ENCODE results near the gene FMO1. TPM values are rescaled to one million over a fixed set of nuclear protein-coding genes. Genes with fewer than 3 reads are reported as not detected.

The FMO1 gene
- total RNA-seq, 1 donor: 0.18 TPM

GRCh38 chr1:171261336-171261735 is 13.0 kb downstream of the FMO1 start:
- H3K4me3 ChIP-seq (ENCODE audit: low read depth, low read length): no peak overlapping the region
- no peak for TF ChIP-seq CTCF (IDR thresholded peaks at IDR 0.05; ENCODE audit: insufficient read depth, low read length)
- no peak for DNase-seq (ENCODE audit: low read depth)

GRCh38 chr1:171263901-171264300 is 15.6 kb downstream of the FMO1 start:
- no peak overlapping the region for H3K4me3 ChIP-seq (ENCODE audit: low read depth, low read length)
- no peak for TF ChIP-seq CTCF (IDR thresholded peaks at IDR 0.05; ENCODE audit: insufficient read depth, low read length)
- peak; percentile 35 for DNase-seq (ENCODE audit: low read depth)

GRCh38 chr1:171265686-171266085 is 17.4 kb downstream of the FMO1 start:
- no peak for TF ChIP-seq CTCF (IDR thresholded peaks at IDR 0.05; ENCODE audit: insufficient read depth, low read length)
- no peak for DNase-seq (ENCODE audit: low read depth)
- no peak overlapping the region for H3K4me3 ChIP-seq (ENCODE audit: low read depth, low read length)

- no peak overlapping the region for H3K4me3 ChIP-seq (ENCODE audit: low read depth, low read length)
- no peak for TF ChIP-seq CTCF (IDR thresholded peaks at IDR 0.05; ENCODE audit: insufficient read depth, low read length)
- no peak for DNase-seq (ENCODE audit: low read depth)
Observed at GRCh38 chr1:171266930-171267329, 18.6 kb downstream of the FMO1 start.

- DNase-seq (ENCODE audit: low read depth): peak; percentile 67
- no peak for TF ChIP-seq CTCF (IDR thresholded peaks at IDR 0.05; ENCODE audit: insufficient read depth, low read length)
- H3K4me3 ChIP-seq (ENCODE audit: low read depth, low read length): no peak overlapping the region
Observed at GRCh38 chr1:171267391-171267790, 19.1 kb downstream of the FMO1 start.

- TF ChIP-seq CTCF (IDR thresholded peaks at IDR 0.05; ENCODE audit: insufficient read depth, low read length): no peak
- no peak overlapping the region for H3K4me3 ChIP-seq (ENCODE audit: low read depth, low read length)
- no peak for DNase-seq (ENCODE audit: low read depth)
Observed at GRCh38 chr1:171270806-171271205, 22.5 kb downstream of the FMO1 start.

GRCh38 chr1:171277534-171277933 is 29.2 kb downstream of the FMO1 start:
- no peak overlapping the region for H3K4me3 ChIP-seq (ENCODE audit: low read depth, low read length)
- TF ChIP-seq CTCF (IDR thresholded peaks at IDR 0.05; ENCODE audit: insufficient read depth, low read length): no peak
- no peak for DNase-seq (ENCODE audit: low read depth)
